Activated CD8-positive, alpha-beta memory T cell treated with anti-CD3 and anti-CD28 coated beads for 1 hour (primary cell): ENCODE data around the gene MYH11.
"Not testable (repeated sequence)": the region's sequence is repeated elsewhere in the genome, so short reads cannot be mapped to it uniquely, and the experiment has no call there.

Source experiments
- DNase-seq, 2 donors: peaks; one replicate each; pipeline ENCODE4 v3.0.0-alpha.2; 2020; ENCODE audit warnings: low read depth in 1 of 2; ENCODE audit errors: extremely low read depth in 1 of 2

MYH11 gene

DNA sequence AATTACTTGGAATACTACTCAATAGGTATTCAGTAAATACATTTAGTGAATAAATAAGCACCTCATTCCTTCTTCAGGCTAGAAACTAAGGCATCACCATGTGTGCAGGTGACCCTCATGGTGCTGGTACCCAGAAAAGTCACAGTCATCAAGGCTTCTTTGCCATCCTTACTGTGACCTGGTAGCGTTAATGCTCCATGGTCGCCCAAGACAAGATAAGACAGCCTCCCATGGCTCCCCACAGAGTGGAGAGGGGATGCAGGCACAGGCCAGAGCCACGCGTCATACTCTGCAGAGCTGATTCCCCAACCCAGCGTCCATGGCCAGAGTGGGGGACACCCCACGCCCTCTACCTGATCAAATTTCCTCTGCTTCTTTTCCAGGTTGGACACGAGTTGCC, 133.0 kb downstream of the MYH11 start:
- no peak for DNase-seq

DNA sequence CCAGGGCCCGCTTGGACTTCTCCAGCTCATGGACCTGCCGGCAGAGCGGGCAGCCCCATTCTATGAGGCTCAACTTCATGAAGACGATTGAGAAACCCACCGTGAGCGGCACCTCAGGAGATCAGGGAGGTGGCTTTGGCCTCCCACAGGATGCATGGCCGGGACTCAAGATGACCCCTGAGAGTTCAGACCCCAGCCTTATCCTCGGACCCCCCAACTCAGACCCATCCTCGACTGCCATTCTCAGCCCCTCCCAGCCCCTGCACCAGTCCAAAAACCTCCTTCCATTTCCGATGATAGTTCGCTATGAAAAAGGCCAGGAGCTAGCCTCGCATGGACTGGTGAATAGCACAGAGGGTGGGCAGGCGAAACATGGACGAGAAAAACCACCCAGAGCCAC, 135.8 kb downstream of the MYH11 start:
- no peak for DNase-seq

DNA sequence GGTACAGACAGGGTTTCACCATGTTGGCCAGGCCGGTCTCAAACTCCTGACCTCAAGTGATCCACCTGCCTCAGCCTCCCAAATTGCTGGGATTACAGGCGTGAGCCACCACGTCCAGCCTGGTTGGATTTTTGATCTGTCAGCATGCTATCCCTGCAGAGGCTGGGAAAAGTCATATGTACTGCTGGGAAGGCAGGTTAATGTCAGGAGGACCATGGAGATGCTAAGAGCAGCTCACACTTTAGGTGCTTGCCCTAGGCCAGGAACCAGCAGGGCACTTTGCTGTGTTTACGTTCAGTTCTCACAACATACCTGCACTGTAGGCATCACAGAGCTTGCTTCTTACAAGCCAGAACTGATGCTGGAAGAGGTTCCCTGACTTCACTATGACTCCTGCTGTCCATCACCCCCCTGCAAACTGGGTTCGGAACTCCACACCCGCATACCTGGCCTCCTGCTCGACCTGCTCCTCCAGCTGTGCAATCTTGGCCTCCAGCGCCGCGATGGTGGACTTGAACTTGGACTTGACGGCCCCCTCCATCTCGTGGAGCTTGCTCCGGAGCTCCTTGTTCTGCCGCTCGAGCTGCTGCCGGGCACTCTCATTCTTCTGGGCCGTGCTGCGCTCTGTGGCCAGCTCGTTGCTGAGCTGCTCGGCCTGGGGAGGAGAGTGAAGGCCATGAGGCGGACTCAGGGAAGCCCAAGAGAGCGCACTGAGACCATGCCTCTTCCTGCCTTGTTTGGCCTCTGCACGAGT, 140.0 kb downstream of the MYH11 start:
- DNase-seq = no peak

DNA sequence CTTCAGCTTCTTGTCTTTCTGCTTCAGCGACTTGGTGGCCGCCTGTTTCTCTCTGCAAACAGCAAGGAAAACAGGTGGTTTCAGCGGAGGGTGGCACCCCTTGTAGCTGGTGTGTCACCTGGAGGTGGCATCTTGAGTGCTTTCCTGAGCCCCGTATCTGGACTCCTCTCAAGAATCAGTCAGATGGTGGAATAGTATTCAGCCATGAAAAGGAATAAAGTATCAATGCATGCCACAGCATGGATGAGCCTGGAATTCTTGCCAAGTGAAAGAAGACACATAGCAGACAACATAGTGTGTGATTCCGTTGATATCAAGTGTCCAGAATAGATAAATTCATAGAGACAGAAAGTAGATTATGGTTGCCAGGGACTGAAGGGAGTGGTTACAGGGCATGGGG, 141.6 kb downstream of the MYH11 start:
- DNase-seq = no peak

DNA sequence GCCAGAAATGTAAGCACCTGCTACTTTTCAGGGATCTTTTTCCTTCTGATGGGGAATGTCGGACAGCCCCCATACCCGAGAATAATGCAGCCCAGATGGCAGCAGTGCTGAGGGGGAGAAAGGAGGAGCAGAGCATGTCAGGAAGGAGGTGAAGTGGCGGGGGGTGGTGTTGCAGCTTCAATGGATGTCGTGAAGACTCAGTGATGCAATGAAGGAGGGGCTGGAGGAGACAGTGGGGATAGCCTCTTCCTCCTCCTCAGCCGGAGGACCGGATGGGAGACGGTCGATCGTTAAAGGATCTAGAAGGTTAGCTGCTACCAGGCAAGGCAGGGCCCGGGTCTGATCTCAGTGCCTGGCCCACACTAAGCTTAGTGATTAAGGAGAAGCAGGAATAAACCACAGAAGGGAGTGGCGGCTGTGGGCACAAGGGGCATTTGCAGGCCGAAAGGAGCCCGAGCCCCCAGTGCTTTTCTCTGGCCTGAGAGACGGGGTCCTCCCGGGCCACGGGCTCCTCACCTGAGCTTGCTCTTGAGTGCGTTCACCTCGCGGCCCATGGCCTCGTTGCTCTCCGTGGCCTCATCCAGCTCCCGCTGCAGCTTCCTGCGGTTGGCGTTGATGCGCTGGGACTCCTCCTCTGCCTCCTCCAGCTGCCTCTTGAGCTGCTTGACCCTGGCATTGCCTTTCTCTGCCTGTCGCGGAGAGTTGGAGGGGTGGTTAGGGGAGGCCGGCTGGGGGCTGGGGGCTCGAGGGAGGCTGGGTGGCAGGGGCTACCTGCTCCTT, 142.2 kb downstream of the MYH11 start:
- no peak for DNase-seq

DNA sequence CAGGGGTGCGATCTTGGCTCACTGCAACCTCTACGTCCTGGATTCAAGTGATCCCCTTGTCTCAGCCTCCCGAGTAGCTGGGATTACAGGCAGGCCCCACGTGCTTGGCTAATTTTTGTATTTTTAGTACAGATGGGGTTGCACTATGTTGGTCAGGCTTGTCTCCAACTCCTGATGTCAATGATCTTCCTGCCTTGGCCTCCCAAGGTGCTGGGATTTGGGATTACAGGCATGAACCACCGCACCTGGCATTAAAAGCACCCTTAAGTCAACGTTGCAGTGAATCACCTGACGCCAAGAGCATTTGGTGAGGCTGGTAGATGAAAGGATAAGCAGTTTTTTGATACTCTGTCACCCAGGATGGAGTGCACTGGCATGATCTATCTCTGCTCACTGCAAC, 147.8 kb downstream of the MYH11 start:
- DNase-seq = no peak

DNA sequence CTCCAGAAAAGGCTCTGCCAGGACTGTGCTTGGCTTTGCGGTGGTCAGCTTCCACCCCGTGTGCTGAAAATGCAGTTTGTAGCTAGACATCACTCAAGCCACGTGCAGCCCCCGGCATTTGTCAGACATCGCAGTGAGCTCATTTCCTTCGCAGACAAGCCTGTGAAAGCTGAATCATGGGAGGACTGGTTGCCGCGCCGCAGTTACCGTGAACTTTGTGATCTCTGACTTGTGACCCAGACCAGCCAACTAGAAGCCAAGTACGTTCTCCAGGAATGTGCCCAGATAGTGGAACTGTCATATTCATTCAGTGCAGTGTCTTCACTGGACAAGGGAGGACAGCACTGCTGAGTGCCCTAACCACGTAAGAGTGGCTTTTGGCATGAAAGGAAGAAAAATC, 148.7 kb downstream of the MYH11 start:
- no peak for DNase-seq

DNA sequence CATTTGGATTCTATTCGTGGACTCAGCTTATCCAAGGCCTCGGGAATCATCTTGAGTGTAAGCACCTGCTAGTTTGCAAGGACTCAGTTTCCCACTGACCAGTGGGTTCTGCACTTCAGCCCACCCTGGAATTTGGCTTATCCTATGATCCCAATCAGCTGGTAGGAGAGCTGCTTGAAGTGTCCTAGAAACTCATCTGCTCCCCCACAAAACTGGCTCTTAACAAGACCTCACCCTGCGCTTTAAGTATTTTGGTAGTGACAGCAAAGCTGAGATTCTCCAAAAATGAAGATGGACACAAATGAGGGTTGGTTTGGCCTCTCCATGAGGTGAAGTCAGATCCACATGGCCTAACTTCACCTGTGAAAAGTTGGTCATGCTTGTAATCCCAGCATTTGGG, 149.5 kb downstream of the MYH11 start:
- DNase-seq = no peak

DNA sequence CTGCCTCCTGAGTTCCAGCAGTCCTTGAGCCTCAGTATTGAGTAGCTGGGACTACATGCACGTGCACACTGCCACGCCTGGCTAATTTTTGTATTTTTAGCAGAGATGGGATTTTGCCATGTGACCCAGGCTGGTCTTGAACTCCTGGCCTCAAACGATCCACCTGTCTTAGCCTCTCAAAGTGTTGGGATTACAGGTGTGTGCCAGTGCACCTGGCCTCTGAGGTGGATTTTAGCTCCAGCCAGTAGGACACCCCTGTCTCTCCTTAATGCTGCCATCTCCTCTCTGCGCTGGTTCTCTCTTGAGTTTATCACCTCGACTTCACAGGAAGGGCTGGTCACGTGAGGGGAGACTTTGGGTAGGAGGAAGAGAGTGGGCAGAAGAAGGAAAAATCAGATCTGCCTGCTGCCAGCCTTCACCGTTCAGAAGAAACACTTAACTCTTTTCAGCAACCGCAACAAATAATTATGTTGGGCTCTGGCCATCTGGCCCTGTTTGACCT, 151.7 kb downstream of the MYH11 start:
- no peak for DNase-seq

DNA sequence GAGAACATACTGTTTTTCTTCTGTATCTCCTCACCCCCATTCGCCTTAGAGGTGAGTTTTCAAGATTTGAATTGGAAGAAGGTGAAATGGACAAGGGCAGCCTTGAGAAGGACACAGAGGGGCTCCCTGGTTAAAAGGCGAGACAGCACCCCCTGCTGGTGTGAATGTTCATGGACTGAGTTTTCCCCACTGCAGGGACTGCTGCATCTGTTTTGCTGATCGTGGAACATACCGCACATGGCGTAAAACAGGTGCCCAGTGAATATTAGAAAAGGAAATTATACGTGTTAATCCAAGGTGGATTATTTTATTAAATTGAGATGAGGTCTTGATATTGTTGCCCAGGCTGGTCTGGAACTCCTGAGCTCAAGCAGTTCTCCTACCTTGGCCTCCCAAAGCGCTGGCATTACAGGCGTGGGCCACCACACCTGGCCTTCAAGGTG, 152.3 kb downstream of the MYH11 start:
- peak; percentile 52 to 61 for DNase-seq

DNA sequence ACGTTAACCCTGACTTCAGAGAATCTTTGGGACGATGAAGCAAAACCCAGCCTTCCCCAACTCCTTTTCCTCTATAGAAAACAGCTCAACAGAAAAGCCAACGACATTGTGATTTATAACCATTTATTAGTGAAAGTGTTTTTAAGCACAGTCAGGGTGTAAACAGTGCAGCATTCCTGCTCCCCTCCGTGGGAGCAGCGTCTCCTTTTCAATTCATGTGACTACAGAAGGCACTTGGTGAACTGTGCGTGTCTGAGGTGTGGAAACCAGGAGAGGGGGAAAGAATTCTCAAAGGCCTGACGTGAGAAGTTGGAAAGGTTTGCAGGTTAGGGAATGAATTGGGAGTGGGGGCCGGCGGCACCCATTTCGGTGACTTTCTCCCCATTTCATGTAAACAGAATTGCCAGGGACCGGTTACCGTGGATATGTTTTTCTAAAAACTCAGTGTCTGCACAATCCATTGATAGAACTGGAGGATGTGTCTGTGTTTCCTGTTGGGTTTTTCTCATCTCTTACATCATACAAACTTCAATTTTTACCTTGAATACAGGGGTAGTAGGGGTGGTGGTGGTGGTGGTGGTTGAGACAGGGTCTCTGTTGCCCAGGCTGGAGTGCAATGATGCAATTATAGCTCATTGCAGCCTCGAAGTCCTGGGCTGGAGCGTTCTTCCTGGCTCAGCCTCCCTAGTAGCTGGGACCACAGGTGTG, 153.6 kb downstream of the MYH11 start:
- DNase-seq = no peak

DNA sequence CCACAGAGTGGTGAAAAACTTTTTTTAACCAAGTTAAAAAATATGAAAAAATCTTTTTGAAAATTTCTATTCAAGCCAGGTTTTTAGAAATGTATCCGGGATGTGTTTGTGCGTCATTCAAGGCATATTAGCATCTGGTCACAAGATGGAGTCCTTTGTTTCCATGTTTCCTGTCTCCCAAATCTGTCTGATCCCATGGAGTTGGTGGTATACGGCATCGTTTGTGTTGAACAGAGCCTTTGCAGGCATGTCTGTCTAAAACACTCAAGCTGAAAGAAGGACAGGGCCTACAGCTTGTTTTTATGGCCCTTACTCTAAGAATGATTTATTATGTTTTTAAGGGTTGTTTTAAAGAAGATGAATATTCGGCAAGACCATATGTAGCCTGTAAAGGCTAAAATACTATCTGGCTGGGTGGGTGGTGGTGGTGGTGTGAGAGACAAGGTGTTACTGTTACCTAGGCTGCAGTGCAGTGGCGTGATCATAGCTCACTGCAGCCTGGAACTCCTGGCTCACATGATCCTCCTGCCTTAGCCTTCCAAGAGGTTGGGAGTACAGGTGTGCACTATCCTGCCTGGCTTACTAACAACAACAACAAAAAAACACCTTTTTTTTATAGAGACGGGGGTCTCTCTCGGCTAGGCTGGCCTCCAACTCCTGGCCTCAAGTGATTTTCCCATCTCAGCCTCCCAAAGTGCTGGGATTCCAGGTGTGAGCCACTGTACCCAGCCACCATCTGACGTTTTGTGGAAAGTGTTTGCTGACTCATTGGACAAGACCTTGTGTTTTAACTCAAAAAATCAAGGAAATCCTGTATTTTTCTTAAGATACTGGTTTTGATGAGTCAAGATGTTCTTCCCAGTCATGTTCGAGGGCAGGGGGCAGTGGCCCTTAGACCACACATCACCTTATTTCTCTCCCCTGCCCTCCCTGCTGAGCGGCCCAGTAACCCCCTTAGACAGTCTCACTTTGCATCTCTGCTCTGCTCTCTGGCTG, 154.6 kb downstream of the MYH11 start:
- no peak for DNase-seq

DNA sequence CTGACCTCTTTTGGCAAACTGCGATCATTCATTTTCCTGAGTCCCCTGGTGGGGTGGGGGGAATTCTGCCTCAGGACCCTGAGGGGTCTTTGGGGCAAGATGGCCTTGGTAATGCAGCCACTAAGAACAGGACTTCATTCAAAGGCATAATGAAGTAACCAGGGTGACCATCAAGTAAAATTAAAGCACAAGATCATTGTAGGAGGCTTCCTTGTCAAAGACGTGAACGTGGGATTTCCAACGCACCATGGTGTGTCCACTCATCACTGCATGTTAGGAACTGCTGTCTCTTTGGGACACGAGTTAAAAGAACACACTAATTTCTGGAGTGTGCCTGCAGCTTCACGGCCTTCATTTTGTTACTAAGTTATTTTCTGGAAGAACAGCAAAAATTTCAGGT, 155.5 kb downstream of the MYH11 start:
- DNase-seq = no peak

DNA sequence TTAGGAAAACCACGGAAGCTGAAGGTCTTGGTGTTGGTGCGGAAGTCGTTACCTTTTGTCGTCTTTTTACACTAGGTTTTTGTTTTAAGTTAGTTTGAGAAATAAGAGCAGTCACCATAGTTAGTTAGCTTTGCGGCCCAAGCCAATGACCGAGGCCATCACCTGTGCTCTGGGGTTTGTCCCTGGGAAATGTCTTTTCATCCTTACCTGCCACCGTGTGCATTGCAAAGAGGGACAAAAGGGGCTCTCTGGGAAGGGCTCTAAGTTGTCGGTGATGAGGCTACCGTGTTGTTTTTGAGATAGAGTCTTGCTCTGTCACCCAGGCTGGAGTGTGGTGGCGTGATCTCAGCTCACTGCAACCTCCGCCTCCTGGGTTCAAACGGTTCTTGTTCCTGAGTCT, 157.0 kb downstream of the MYH11 start:
- no peak for DNase-seq

DNA sequence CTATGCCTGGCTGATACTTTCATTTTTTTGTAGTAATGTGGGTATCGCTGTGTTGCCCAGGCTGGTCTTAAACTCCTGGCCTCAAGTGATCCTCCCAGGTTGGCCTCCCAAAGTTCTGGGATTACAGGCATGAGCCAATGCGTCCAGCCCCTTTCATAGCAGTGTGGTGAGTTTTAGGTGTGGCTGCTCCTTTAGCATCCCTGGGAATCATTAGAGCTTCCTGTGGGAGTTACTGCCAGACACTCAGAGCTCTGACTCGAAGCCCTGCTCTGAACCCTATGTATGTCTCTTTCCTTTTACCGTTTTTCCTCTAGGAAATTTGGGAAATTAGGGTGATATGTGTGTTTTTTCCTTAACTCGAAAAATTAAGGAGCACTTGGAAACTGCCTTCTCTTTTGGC, 162.3 kb downstream of the MYH11 start:
- DNase-seq = no peak

DNA sequence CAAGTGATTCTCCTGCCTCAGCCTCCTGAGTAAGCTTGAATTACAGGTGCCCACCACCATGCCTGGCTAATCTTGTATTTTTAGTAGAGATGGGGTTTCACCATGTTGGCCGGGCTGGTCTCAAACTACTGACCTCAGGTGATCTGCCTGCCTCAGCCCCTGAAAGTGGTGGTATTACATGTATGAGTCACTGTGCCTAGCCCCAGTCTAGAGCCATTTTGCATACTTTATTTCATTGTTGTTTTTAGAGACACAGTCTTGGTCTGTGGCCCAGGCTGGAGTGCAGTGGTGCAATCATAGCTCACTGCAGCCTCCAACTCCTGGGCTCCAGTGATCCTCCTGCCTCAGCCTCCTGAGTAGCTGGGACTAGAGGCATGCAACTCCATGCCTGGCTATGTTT, 164.3 kb downstream of the MYH11 start:
- DNase-seq = not testable (repeated sequence)

DNA sequence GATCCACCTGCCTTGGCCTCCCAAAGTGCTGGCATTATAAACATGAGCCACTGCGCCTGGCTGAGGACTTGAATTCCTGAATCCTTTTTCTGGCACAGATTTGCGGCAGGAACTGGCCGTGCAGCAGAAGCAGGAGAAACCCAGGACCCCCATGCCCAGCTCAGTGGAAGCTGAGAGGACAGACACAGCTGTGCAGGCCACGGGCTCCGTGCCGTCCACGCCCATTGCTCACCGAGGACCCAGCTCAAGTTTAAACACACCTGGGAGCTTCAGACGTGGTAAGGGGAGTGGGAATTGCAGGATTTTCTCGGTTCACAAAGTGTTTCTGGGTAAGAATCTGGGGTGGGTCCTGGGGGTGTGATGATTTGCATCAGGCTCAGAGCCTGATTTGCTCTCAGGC, 165.8 kb downstream of the MYH11 start:
- DNase-seq = no peak

DNA sequence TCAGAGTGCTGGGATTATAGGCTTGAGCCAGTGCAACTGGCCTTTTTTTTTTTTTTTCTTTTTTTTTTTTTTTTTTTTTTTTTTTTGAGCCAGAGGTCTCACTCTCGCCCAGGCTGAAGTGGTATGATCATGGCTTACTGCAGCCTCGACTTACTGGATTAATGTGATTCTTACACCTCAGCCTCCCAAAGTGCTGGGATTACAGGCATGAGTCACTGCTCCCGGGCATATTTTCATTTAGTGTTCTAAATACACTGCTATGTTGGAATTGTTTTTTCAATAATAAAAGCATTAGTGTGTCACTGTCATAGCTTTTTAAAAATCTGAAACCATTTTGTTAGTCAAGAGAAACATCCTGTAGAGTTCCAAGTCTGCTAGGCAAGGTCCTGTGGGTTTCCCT, 166.5 kb downstream of the MYH11 start:
- no peak for DNase-seq

DNA sequence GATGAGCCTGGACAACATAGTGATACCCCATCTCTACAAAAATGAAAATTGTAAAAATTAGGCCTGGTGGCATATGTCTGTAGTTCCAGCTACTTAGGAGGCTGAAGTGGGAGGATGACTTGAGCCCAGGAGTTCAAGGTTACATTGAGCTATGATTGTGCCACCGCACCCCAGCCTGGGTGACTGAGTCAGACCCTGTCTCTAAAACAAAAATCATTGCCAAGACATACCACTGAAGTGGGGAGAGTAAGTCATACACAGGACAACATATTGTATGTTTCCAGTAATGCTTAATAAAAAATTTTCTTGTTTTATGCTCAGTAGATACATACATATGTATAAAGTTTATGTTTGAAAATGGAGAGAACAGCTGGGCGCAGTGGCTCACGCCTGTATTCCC, 167.5 kb downstream of the MYH11 start:
- no peak for DNase-seq

DNA sequence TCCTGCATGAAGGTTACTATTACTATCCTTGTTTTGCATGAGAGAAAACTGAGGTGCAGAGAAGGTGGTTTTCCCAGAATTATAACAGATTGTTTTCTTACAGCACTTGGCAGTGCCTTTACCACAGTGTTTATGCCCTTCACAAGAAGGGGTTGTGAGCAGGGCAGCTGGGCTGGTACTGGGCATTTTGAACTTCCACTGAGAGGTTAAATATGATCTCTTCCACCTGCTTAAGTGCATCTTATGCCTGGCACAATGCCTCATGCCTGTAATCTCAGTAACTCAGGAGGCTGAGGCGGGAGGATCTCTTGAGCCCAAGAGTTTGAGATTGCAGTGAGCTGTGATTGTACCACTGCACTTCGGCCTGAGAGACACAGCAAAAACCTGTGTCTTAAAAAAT, 170.5 kb downstream of the MYH11 start:
- DNase-seq = no peak
